ENCODE data around the gene DPF3.
"Not testable (repeated sequence)": the region's sequence is repeated elsewhere in the genome, so short reads cannot be mapped to it uniquely, and the experiment has no call there.

Gene DPF3

DNA sequence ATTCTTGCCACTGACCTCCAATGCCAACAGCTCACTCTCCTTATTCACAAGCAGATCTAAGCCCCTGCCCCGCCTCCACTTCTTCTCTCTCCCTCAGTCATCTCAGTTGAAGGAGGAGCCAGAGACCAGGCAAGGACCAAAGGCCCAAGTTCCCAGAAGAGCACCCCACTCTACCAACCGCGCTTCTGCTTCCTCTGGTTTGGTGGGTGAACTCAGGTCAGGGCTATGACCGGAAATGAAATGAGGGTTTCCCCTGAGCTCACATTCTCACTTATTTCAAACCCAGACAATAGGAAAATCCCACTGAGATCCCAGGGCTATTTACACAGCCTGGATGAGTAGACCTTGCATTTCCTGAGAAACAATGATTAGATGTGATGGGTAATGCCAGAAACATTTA lies 9.9 kb downstream of the DPF3 start:
- in situ Hi-C loops (cut with MboI; ENCODE audit: low pct_unique_long_range_greater_than_20kb, low sequenced_read_pairs), result loop anchor here (25.0 kb wide), 1 partner anchor 372 kb away; no protein-coding TSS in a partner anchor
- DNase-seq, result no peak

DNA sequence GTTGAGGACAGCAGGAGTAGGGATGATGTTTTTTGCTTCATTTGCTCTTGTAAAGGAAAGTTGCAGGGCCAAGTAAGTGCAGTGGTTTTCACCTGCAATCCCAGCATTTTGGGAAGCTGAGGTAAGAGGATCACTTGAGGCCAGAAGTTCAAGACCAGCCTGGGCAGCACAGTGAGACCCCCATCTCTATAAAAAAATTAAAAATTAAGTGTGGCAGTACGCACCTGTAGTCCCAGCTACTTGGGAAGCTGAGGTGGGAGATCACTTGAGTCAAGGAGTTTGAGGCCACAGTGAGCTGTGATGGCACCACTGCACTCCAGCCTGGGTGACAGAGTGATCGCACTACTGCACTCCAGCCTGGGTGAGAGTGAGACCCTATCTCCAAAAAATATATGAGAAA lies 10.8 kb downstream of the DPF3 start:
- in situ Hi-C loops (cut with MboI; ENCODE audit: low pct_unique_long_range_greater_than_20kb, low sequenced_read_pairs), result loop anchor here (25.0 kb wide), 1 partner anchor 371 kb away; no protein-coding TSS in a partner anchor
- DNase-seq, result no peak

GRCh38 chr14:72882463-72882862 lies 11.4 kb downstream of the DPF3 start:
- DNase-seq, result no peak
- in situ Hi-C loops (cut with MboI; ENCODE audit: low pct_unique_long_range_greater_than_20kb, low sequenced_read_pairs), result loop anchor here (25.0 kb wide), 1 partner anchor 370 kb away; no protein-coding TSS in a partner anchor

- in situ Hi-C loops (cut with MboI; ENCODE audit: low pct_unique_long_range_greater_than_20kb, low sequenced_read_pairs), result loop anchor here (25.0 kb wide), 1 partner anchor 370 kb away; no protein-coding TSS in a partner anchor
- DNase-seq, result no peak
Observed at GRCh38 chr14:72882047-72882446, 11.9 kb downstream of the DPF3 start.

GRCh38 chr14:72881543-72881942 lies 12.4 kb downstream of the DPF3 start:
- DNase-seq, result no peak
- in situ Hi-C loops (cut with MboI; ENCODE audit: low pct_unique_long_range_greater_than_20kb, low sequenced_read_pairs), result loop anchor here (25.0 kb wide), 1 partner anchor 369 kb away; no protein-coding TSS in a partner anchor

GRCh38 chr14:72880820-72881219 lies 13.1 kb downstream of the DPF3 start:
- in situ Hi-C loops (cut with MboI; ENCODE audit: low pct_unique_long_range_greater_than_20kb, low sequenced_read_pairs), result loop anchor here (25.0 kb wide), 1 partner anchor 369 kb away; no protein-coding TSS in a partner anchor
- peak; percentile 45 for DNase-seq

DNA sequence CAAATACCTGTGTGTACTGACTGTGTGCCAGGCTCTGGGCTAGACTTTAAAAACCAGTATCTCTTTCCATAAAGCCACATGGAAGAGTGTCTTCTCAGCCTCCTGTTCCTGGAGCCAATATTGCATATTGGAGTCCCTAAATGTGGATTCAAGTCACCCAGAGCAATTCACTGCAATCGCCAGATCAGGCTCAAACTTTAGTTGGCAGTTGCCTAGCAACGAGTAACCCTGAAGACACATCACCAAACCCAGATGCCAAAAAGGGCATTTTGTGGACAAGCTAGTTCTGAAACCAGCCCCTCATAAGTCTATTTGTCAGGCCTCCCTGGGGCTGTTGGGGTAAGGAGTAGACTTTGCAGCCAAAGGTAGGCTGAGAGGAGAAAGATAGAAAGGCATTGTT lies 13.7 kb downstream of the DPF3 start:
- no peak for DNase-seq
- in situ Hi-C loops (cut with MboI; ENCODE audit: low pct_unique_long_range_greater_than_20kb, low sequenced_read_pairs), result loop anchor here (25.0 kb wide), 1 partner anchor 368 kb away; no protein-coding TSS in a partner anchor

DNA sequence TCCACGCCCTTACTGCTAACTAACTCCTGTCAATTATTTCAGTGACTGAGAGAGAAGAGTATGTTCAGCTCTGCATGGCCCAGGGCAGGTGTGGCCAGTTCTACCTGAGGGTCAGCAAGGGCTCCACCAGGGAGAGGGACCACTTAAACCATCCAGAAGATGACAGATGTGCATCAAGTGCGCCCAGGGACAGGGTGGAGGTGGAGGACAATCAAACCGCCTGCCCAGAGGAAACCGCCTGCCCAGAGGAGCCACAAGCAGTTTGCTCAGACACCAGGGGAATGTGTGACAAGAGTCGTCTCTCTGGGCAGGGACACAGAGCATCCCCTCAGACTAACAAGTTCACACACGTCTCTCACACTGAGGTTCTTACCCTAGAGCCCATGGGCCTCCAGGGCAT lies 14.5 kb downstream of the DPF3 start:
- in situ Hi-C loops (cut with MboI; ENCODE audit: low pct_unique_long_range_greater_than_20kb, low sequenced_read_pairs), result loop anchor here (25.0 kb wide), 1 partner anchor 367 kb away; no protein-coding TSS in a partner anchor
- no peak for DNase-seq

DNA sequence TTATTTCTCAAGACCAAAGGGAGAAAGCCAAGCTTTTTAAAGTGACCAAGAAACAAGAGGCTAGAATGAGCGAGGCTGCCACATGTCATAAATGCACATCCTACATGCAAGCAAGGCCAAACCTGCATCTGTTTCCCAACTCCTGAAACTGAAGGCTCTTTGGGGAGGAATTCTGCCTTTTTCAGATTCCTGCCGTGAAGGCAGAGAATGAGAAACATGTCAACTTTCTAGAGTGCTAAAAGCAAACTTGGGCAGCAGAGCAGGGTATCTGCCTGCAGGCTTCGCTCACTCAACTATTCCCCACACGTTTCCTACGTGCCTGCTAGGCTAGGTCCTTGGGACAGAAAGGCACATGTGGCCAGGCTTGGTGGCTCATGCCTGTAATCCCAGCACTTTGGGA lies 15.2 kb downstream of the DPF3 start:
- DNase-seq, result no peak
- in situ Hi-C loops (cut with MboI; ENCODE audit: low pct_unique_long_range_greater_than_20kb, low sequenced_read_pairs), result loop anchor here (25.0 kb wide), 1 partner anchor 366 kb away; no protein-coding TSS in a partner anchor

DNA sequence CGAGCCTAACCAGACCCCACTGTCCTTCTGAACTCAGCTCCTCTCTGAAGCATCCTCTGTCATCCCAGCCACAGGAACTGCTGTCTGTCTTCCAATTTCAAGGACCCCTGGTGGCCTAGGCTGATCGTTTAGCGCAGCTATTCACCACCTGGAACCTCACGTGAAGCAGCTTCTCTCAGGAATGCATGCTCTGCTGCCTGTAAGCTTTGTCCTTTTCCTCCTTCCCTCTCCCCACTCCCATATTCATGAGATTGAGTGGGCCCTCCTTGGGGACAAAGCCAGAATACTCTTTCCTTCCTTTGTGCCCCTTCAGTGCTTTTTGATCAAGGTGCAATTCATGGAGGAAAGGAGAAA lies 17.2 kb downstream of the DPF3 start:
- in situ Hi-C loops (cut with MboI; ENCODE audit: low pct_unique_long_range_greater_than_20kb, low sequenced_read_pairs), result loop anchor here (25.0 kb wide), 1 partner anchor 364 kb away; no protein-coding TSS in a partner anchor
- no peak for DNase-seq

GRCh38 chr14:72876005-72876709 lies 17.7 kb downstream of the DPF3 start:
- in situ Hi-C loops (cut with MboI; ENCODE audit: low pct_unique_long_range_greater_than_20kb, low sequenced_read_pairs), result loop anchor here (25.0 kb wide), 1 partner anchor 364 kb away; no protein-coding TSS in a partner anchor
- no peak for DNase-seq

DNA sequence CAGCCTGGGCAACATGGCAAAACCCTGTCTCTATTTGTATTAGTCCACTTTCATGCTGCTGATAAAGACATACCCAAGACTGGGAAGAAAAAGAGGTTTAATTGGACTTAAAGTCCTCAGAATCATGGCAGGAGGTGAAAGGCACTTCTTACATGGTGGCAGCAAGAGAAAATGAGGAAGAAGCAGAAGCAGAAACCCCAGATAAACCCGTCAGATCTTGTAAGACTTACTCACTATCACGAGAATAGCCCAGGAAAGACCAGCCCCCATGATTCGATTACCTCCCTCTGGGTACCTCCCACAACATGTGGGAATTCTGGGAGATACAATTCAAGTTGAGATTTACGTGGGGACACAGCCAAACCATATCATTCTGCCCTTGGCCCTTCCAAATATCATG lies 23.0 kb downstream of the DPF3 start:
- DNase-seq; in situ Hi-C loops (cut with MboI; ENCODE audit: low pct_unique_long_range_greater_than_20kb, low sequenced_read_pairs): not testable (repeated sequence)

- in situ Hi-C loops (cut with MboI; ENCODE audit: low pct_unique_long_range_greater_than_20kb, low sequenced_read_pairs), result no loop called here
- DNase-seq, result no peak
Observed at GRCh38 chr14:72869407-72870329, 24.2 kb downstream of the DPF3 start.

GRCh38 chr14:72868500-72868899 lies 25.4 kb downstream of the DPF3 start:
- in situ Hi-C loops (cut with MboI; ENCODE audit: low pct_unique_long_range_greater_than_20kb, low sequenced_read_pairs), result no loop called here
- DNase-seq, result no peak

GRCh38 chr14:72864712-72865365 lies 29.1 kb downstream of the DPF3 start:
- DNase-seq, result no peak
- in situ Hi-C loops (cut with MboI; ENCODE audit: low pct_unique_long_range_greater_than_20kb, low sequenced_read_pairs), result no loop called here

- DNase-seq, result no peak
- in situ Hi-C loops (cut with MboI; ENCODE audit: low pct_unique_long_range_greater_than_20kb, low sequenced_read_pairs), result no loop called here
Observed at GRCh38 chr14:72863216-72864006, 30.5 kb downstream of the DPF3 start.

- DNase-seq, result no peak
- in situ Hi-C loops (cut with MboI; ENCODE audit: low pct_unique_long_range_greater_than_20kb, low sequenced_read_pairs), result no loop called here
Observed at GRCh38 chr14:72856530-72857266, 37.2 kb downstream of the DPF3 start.

GRCh38 chr14:72855913-72856312 lies 38.0 kb downstream of the DPF3 start:
- in situ Hi-C loops (cut with MboI; ENCODE audit: low pct_unique_long_range_greater_than_20kb, low sequenced_read_pairs), result no loop called here
- no peak for DNase-seq

Data from KBM-7 (cell line).